Cardiac septum (tissue), 1 donor: ENCODE data around the gene VPS4A. TPM values are rescaled to one million over a fixed set of nuclear protein-coding genes. Genes with fewer than 3 reads are reported as not detected.
"Not testable (repeated sequence)": the region's sequence is repeated elsewhere in the genome, so short reads cannot be mapped to it uniquely, and the experiment has no call there.

Experiments used
- DNase-seq: peaks from one replicate; pipeline ENCODE4 v3.0.0-alpha.2; 2020; ENCODE audit warnings: low spot score
- intact Hi-C: fragments of 100-400 bp; cut with DNase I; formaldehyde crosslinking; loops from one replicate; pipeline ENCODE4 v1.14.0; 2022
- total RNA-seq: library from RNA; stranded (reverse); fragmentation: NEBNext Ultra II Directional; extraction: Animal tissue kit (Norgen Biotek cat#: 25700); gene quantifications from one replicate; pipeline ENCODE4 v1.2.1, GENCODE V29; 2021
- donor health status: DM: no; HTN: no; CAD: no.

VPS4A gene
- total RNA-seq, 1 donor from 2014 or later, result 27.1 TPM

DNA sequence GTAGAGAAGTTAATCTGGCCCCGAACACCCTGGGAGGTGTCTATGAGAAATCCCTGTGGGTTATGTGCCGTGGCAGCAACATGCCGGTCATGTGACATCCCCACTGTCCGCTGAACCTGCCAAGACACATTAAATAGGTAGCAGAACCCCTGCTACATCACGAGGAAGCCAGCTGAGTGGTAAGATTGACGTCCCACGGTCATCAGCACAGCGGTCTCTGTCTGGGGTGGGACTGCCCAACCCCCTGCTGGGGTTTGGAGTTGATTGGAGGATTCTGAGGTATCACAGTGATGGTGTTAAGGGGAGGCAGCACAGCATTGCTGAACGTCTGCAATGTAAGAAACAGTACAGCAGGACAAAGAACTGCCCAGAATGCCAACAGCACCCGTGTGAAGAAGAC, 38.4 kb downstream of the VPS4A start:
- no peak for DNase-seq
- intact Hi-C loops, result no loop called here

- DNase-seq, result no peak
- intact Hi-C loops, result no loop called here
These were observed 39.5 kb downstream of the VPS4A start for GRCh38 chr16:69350536-69351133.

DNA sequence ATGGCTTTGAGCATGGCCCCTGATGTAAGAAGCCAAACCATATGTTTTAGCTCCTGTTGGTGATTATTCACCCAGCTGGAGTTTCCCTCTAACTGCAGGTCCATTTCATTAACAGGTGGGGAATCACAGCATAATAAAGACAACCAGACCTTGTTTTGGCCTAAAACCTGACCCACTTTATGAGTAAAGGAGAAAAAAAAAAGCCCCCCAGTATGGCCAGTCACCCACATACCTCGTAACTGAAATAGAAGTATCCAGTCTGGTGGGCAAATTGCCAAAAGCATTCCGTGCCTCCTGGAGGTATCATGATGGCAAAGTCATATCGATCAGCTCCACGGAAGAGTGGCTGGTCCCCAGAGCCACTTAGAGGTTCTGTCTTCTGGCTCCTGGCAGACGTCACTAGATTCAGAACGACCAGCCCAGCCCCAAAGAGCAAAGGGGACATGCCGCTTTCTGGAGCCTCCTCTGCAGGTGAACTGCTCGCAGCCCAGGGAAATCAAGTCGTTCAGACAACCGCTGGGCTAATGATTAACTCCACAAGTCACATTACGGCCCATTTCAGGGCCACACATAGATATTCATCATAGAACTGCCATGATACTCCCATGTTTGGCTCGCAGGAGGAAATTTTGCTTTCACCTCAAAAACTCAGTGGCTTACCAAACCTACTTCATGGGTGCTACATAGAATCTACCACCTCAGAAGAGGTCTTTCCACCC, 40.3 kb downstream of the VPS4A start, which contains the start of gene TMED6:
TSS of gene TMED6 (minus strand) at position 478 of the 719 bp plus-strand sequence. CDS start at position 445, 33 bp downstream.
- intact Hi-C loops, result no loop called here
- DNase-seq, result no peak

DNA sequence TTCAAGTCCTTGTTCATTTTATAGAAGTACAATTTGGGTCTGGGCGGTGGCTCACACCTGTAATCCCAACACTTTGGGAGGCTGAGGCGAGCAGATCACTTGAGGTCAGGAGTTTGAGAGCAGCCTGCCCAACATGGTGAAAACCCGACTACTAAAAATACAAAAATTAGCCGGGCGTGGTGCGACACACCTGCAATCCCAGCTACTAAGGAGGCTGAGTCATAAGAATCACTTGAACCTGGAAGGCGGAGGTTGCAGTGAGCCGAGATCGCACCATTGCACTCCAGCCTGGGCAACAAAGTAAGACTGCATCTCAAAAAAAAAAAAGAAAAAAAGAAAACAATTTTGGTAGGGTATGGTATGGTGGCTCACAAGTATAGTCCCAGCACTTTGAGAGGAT, 48.9 kb downstream of the VPS4A start:
- intact Hi-C loops, DNase-seq: not testable (repeated sequence)

GRCh38 chr16:69363281-69363717, 52.1 kb downstream of the VPS4A start:
- intact Hi-C loops, result no loop called here
- no peak for DNase-seq

GRCh38 chr16:69364088-69364487, 52.9 kb downstream of the VPS4A start:
- intact Hi-C loops, result no loop called here
- no peak for DNase-seq

- no peak for DNase-seq
- intact Hi-C loops, result no loop called here
These were observed 54.8 kb downstream of the VPS4A start for GRCh38 chr16:69365901-69366300.

- intact Hi-C loops, result no loop called here
- no peak for DNase-seq
These were observed 55.3 kb downstream of the VPS4A start for GRCh38 chr16:69366431-69366830.

DNA sequence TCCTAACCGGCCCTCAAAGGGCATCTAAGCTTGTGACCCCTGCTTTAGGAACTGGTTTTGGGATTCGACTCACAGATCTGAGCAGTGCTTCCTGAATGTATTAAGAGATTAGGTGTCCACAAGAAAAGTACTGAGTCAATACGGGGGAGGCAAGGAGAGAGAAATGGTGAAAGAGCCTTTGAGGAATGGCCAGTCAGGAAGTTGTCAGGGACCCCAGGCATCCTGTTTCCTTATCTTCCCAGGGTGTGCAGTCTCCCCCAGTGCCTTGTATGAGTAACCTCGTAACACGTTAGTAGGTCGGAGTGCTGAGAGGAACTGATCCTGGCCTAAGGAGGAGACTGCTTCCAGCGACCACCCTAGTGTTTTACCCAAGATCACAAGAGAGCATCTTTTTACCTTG, 56.8 kb downstream of the VPS4A start:
- intact Hi-C loops, result no loop called here
- DNase-seq, result no peak

GRCh38 chr16:69368866-69369265, 57.7 kb downstream of the VPS4A start:
- DNase-seq, result no peak
- intact Hi-C loops, result no loop called here

GRCh38 chr16:69371564-69371963, 60.4 kb downstream of the VPS4A start:
- intact Hi-C loops, result no loop called here
- no peak for DNase-seq

- intact Hi-C loops, result no loop called here
- no peak for DNase-seq
These were observed 61.9 kb downstream of the VPS4A start for GRCh38 chr16:69373019-69373418.

Other genes starting within 250 kb of the VPS4A start
- gene HAS3, start 205.7 kb upstream of the VPS4A start, total RNA-seq, result 0.38 TPM
- 43.2 TPM for gene CHTF8, start 178.8 kb upstream of the VPS4A start, total RNA-seq
- gene UTP4, start 178.7 kb upstream of the VPS4A start, total RNA-seq, result 25.6 TPM
- 13.0 TPM for gene SNTB2, start 124.2 kb upstream of the VPS4A start, total RNA-seq
- 5.7 TPM for gene PDF, start 19.2 kb downstream of the VPS4A start, total RNA-seq
- gene COG8, start 28.2 kb downstream of the VPS4A start, total RNA-seq, result 21.6 TPM
- 10.6 TPM for gene NIP7, start 28.4 kb downstream of the VPS4A start, total RNA-seq
- gene TMED6, start 40.4 kb downstream of the VPS4A start, total RNA-seq, result 0.38 TPM
- gene TERF2, start 74.7 kb downstream of the VPS4A start, total RNA-seq, result 27.9 TPM
- 53.2 TPM for gene CYB5B, start 113.3 kb downstream of the VPS4A start, total RNA-seq